ENCODE data around the gene CPN1. TPM values are rescaled to one million over a fixed set of nuclear protein-coding genes. Genes with fewer than 3 reads are reported as not detected.

CPN1 gene
- total and polyA plus RNA-seq, 2 donors (not counting 3 experiments of a cell fraction or from before 2014, with no cell fraction given) = not detected

DNA sequence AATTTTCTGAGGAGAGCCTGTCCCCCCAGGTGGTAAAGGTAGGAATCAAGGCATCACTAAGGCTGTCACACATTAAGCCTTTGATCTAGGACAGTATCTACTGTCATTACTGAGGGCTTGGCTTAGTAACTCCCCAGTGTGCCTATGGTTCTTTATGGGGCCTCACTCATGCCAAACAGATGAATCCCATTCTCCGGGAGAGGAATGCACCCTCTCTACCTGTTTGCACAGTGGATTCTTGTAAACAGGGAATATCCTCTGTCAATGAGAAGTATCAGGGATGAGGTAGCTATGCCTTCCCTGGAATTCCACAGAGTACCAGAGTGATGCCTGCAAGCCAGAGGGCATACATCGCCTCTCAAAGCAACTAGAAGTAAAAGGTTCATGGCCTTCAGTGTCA is 3.9 kb upstream of the CPN1 start:
- Histone ChIP-seq H3K36me3 (ENCODE audit: control insufficient read depth in 2 of 2, extremely low read depth in 1 of 2, insufficient read depth in 2 of 2, low read length in 2 of 2) (no peaks in the 10 kb centered on the region), H3K4me2 (ENCODE audit: insufficient read depth, low read length) (no peak overlapping the region), H3K79me2 (ENCODE audit: control insufficient read depth, insufficient read depth, low read length) (no peaks in the 10 kb centered on the region), H3K4me1 (ENCODE audit: control insufficient read depth, extremely low read depth, insufficient read depth, low read length) (no peaks in the 10 kb centered on the region), H2AFZ (ENCODE audit: low read depth, low read length) (no peak overlapping the region), H3K9me1 (replicated peaks; ENCODE audit: control insufficient read depth, extremely low read depth, insufficient read depth, low read length) (no peaks in the 10 kb centered on the region), H3K27ac (ENCODE audit: insufficient read depth, low read depth, low read length) (no peak overlapping the region), H3K4me3 (replicated peaks in 1 of 3; ENCODE audit: insufficient read depth in 1 of 3, low read depth in 1 of 3, low read length in 3 of 3) (no peak overlapping the region), H4K20me1 (replicated peaks; ENCODE audit: control insufficient read depth, extremely low read depth, insufficient read depth, low read length) (no peaks in the 10 kb centered on the region), H3K27me3 (ENCODE audit: control insufficient read depth in 2 of 2, insufficient read depth in 2 of 2, low read length in 2 of 2) (peaks cover 20 to 25% of the 10 kb centered on the region in 2 experiments), H3K9ac (replicated peaks; ENCODE audit: extremely low read depth, insufficient read depth, low read length) (no peak overlapping the region), H3K9me3 (replicated peaks; ENCODE audit: control insufficient read depth, insufficient read depth, low read length) (no peaks in the 10 kb centered on the region)
- FAIRE-seq (no peak), DNase-seq (ENCODE audit: low read depth, low spot score) (no peak)
- intact Hi-C loops (cut with micrococcal nuclease) (no loop called here), dilution Hi-C loops (cut with MboI; ENCODE audit: extremely low pct_ligation_motif_present, low sequenced_read_pairs) (no loop called here)
- BruUV-seq (replicated peaks) = no TSS peak
- TF ChIP-seq CTCF (IDR thresholded peaks at IDR 0.05; ENCODE audit: extremely low read depth in 1 of 2, insufficient read depth in 1 of 2, low read depth in 1 of 2, low read length in 2 of 2) = no peak
- no peak for TF ChIP-seq EZH2 (IDR thresholded peaks at IDR 0.05; ENCODE audit: borderline replicate concordance, low read depth, low read length, severe bottlenecking)
- no peak for TF ChIP-seq FOS (IDR thresholded peaks at IDR 0.05; ENCODE audit: borderline replicate concordance, insufficient read depth, low read length)
- TF ChIP-seq, protein P1, sequence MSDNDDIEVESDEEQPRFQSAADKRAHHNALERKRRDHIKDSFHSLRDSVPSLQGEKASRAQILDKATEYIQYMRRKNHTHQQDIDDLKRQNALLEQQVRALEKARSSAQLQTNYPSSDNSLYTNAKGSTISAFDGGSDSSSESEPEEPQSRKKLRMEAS (IDR thresholded peaks at IDR 0.05; ENCODE audit: insufficient read depth, insufficient read length) = no peak
- TF ChIP-seq JUN (IDR thresholded peaks at IDR 0.05; ENCODE audit: borderline replicate concordance, insufficient read depth, insufficient read length, low read depth) = no peak
- no peak for TF ChIP-seq GATA2 (IDR thresholded peaks at IDR 0.05; ENCODE audit: insufficient read depth, insufficient read length, low read depth, low read length)
- TF ChIP-seq POLR2A (IDR thresholded peaks at IDR 0.05; ENCODE audit: low read depth, low read length) = no peak
- no peak for TF ChIP-seq POLR2AphosphoS5 (IDR thresholded peaks at IDR 0.05; ENCODE audit: insufficient read depth, low read depth, low read length)
- no peak for TF ChIP-seq MYC (IDR thresholded peaks at IDR 0.05; ENCODE audit: low read depth, low read length)
- ChIA-PET POLR2A (no interaction called here), CTCF (interaction anchor here (1.5 kb wide), 1 partner anchor 240 kb away, joined by 8 read pairs; no protein-coding TSS in a partner anchor)
